ENCODE measurements around the gene ZCCHC17.

The ZCCHC17 gene

DNA sequence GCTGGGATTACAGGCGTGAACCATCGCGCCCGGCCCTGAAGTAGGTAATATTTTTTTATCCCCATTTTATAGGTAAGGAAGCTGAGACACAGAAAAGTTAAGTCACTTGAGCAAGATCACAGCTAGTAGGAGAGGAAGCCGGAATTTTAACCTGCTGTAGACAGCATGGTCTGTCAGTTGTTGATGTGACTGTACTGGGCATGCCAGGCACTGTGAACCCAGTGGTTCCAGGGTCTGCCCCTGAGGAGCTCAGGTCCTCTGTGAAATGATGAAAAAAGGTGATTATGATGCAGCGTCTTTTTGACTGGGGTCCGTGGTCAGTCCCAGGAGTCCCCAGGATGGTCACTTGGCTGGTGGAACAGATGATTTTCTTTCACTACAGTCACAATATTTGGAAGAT is 92.8 kb downstream of the ZCCHC17 start:
- no peak for DNase-seq (ENCODE audit: low read depth in 2 of 3, low spot score in 1 of 3)

DNA sequence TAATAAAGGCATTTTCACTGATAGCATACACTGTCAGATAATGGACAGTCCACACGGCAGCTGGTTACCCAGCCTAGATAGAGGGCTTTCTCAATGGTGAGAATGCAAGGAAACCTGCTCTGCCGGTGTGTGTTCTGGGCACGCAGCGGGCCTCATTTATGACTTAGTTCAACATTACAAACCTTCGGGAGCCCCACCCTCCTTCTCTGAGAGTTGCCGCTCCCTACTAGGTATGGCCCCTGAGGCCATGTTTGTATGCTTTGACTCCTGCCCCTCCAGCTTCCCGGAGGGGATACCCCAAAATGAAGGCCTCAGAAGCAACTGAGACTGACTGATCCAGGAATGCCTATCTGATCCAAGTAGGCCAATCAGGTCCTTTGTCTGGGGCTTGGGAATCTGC is 93.2 kb downstream of the ZCCHC17 start:
- no peak for DNase-seq (ENCODE audit: low read depth in 2 of 3, low spot score in 1 of 3)

GRCh38 chr1:31393463-31393862 is 96.6 kb downstream of the ZCCHC17 start:
- DNase-seq (ENCODE audit: low read depth in 2 of 3, low spot score in 1 of 3) = no peak

DNA sequence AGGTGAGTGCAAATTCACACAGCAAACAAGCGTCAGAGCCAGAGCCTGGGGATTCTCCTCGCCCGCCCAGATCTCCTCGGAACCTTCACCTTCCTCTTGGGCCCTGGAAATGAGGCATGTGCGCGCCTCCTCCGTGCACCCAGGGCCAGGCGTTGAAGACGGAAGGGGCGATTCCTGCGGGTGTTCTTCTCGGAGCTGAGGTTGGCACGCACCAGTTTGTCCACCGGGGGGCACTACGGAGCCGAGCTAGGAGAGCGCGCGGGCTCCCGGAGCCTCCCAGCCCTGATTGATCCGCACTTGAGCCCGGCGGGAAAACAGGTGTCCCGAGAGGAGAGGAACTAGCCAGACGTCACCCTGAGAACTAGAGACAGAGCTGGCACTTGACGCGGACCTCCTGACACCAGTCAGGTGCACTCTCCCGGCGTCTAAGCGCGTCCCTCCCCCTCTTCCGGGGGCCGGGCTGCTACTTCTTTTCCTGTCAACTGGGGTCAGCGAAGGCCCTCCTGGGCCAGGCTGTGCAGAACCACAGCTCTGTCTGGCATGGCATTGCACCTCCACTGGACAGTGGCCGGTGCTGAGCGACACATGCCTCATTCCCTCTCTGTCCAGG is 97.9 kb downstream of the ZCCHC17 start:
- DNase-seq (ENCODE audit: low read depth in 2 of 3, low spot score in 1 of 3) = peak; percentile 67 to 86 (median 79)

GRCh38 chr1:31396633-31397351 is 100.0 kb downstream of the ZCCHC17 start:
- no peak for DNase-seq (ENCODE audit: low read depth in 2 of 3, low spot score in 1 of 3)

DNA sequence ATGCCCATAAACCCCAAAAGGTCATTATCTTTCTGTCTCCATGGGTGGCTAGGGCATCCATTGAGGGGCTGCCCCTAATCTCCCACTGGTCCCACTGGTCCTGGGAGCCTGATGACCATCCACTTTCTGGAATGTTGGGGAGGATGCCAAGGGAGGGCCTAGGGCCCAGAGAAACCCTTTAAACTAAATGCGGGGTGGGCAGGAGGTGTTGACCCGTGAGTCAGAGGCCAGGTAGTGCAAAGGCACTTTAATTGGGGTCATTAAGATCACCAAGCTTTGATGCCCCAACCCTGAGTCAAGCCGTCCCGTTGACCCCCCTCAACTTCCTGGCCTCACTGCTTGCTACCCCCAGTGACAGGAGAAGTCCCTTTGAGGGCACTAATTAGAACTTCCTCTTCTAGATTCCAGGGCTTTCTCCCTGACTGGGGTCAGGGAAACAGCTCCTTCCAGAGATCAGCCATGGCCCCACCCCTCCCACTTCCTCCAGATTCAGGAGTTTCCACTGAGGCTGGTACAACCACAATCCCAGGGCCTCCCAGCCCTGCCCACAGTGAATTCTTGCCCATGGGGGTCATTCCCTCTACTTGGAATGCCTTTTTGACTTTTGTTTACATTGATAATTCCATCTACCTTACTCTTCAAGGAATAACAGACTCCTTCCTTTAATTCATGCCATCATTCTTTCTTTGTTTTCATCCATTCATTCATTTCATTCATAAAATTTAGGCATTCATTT is 100.7 kb downstream of the ZCCHC17 start:
- DNase-seq (ENCODE audit: low read depth in 2 of 3, low spot score in 1 of 3) = no peak

- DNase-seq (ENCODE audit: low read depth in 2 of 3, low spot score in 1 of 3) = no peak
Measured at GRCh38 chr1:31398246-31398645, 101.4 kb downstream of the ZCCHC17 start.

DNA sequence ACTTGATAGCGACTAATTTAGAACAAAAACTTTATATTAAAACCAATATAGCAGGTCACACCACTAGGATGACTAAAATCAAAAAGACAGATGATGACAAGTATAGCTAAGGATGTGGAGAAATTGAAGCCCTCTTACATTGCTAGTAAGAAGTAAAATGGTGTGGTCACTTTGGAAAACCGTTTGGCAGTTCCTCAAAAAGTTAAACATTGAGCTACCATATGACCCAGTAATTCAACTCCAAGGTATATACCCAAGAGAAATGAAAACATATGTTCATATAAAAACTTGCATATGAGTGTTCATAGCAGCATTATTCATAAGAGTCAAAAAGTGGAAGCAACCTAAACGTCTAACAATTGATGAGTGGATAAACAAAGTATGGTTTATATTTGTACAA is 103.1 kb downstream of the ZCCHC17 start:
- DNase-seq (ENCODE audit: low read depth in 2 of 3, low spot score in 1 of 3) = no peak

GRCh38 chr1:31400393-31400792 is 103.6 kb downstream of the ZCCHC17 start:
- DNase-seq (ENCODE audit: low read depth in 2 of 3, low spot score in 1 of 3) = no peak

GRCh38 chr1:31401241-31401640 is 104.4 kb downstream of the ZCCHC17 start:
- no peak for DNase-seq (ENCODE audit: low read depth in 2 of 3, low spot score in 1 of 3)

- DNase-seq (ENCODE audit: low read depth in 2 of 3, low spot score in 1 of 3) = no peak
Measured at GRCh38 chr1:31405578-31406245, 108.9 kb downstream of the ZCCHC17 start.

DNA sequence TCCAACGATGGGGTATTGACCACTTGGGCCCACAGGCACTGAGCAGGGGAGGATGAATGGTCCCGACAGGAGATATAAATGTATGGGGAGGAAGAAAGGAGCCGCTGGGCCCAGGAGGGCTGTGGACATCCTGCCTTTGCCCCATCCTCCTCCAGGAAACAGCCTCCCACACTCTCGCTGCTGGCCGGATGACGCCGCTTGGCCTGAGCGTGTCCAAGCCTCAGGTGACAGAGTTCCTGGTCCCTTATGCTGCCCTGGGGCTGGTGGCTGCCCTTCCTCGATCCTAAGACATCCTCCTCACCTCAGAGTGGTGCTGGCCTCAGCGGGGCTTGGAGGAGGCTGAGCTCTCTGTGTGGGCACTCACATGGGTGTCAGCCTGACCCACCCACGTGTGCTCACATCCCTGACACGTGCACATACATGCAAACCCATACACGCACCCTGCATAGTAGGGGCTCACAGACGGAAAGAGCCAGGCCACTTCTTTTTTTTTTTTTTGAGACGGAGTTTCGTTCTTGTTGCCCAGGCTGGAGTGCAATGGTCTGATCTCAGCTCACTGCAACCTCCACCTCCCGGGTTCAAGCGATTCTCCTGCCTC is 110.3 kb downstream of the ZCCHC17 start:
- DNase-seq (ENCODE audit: low read depth in 2 of 3, low spot score in 1 of 3) = no peak

GRCh38 chr1:31408788-31409318 is 112.0 kb downstream of the ZCCHC17 start:
- no peak for DNase-seq (ENCODE audit: low read depth in 2 of 3, low spot score in 1 of 3)

- no peak for DNase-seq (ENCODE audit: low read depth in 2 of 3, low spot score in 1 of 3)
Measured at GRCh38 chr1:31409946-31410858, 113.4 kb downstream of the ZCCHC17 start.

- DNase-seq (ENCODE audit: low read depth in 2 of 3, low spot score in 1 of 3) = no peak
Measured at GRCh38 chr1:31410871-31411270, 114.0 kb downstream of the ZCCHC17 start.

DNA sequence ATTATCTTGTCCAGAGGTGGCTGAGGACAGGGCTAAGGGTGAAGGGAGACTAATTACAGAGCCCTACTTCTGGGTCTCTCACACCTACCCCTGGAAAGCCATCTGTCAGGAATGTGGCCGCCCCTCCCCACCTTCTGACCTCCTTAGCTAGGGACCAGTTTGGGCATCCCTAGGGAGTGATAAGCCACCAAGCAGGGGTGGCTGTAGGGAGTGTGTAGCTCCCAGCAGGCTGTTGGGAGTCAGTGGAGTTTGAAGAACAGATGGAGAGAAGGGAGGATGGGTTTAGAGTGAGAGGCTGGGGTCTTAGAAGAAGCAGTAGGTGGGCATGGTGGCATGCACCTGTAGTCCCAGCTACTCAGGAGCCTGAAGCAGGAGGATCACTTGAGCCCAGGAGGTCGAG is 115.4 kb downstream of the ZCCHC17 start:
- DNase-seq (ENCODE audit: low read depth in 2 of 3, low spot score in 1 of 3) = no peak

DNA sequence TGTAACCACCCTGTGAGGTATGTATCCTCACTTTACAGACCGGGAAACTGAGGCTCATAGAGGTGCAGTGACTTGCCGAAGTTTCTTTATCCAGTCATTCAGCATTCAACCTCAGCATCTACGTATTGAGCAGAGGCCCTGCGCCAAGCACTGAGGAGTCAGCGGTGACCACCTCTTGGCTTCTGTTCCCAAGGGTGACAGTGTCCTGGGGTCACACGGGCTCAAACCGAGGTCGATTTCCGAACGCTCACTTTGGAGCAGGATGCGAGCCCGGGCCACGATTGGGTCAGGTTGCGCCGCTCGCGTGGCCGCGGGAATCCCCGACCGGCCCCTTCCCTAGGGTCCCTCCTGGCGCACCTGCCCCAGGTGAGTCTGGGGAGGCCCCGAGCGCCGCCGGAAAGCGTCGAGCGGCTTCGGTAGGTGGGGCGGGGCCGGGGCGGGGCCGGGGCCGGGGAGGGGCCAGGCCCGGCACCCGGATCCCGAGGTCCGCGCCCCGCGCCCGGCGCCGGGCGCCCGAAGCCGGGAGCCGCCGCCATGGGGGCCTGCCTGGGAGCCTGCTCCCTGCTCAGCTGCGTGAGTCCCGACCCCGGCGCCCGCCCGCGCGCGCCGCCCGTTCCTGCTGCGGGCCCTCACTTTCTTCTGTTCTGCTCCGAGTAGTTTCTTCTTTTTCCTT is 116.0 kb downstream of the ZCCHC17 start, which contains the start of gene SERINC2:
TSS of gene SERINC2 (plus strand) at position 482 of the 673 bp plus-strand sequence. CDS start at position 535, 53 bp downstream.
- DNase-seq (ENCODE audit: low read depth in 2 of 3, low spot score in 1 of 3) = no peak

DNA sequence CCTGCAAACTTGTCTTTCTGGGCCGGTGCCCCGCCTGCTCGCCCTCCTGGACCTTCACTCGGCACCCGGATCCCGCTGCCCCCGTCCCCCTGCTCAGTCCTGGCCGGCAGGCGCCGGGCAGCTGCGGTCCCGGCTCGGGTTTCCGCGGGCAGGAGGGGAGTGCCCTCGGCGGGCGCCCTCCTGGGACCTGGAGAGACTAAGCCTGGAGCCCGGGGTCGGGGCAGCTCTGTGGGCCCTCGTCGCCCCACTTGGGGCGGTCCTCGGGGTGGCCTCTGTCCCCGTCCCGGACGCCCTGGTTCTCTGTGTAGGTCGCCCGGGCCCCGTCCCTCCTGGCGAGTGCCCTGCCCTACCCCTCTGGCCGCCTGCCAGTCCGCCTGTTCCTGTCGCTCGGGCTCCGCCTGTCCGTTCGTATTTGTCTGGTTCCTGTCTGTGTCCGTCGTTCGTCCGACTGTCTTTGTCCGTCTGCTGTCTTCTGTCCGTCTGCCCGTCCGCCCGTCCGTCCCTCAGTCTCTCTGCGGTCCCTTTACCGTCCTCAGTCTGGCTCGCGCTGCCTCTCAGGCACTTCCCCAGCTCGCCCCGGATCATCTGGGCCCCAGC is 116.7 kb downstream of the ZCCHC17 start:
- DNase-seq (ENCODE audit: low read depth in 2 of 3, low spot score in 1 of 3) = no peak
